H9 (cell line): ENCODE measurements around the gene NADSYN1. TPM values are rescaled to one million over a fixed set of nuclear protein-coding genes. Genes with fewer than 3 reads are reported as not detected.

Experiments
- DNase-seq: peaks from one replicate; pipeline ENCODE4 v3.0.0-alpha.2; 2017
- H2AFZ ChIP-seq: one replicate; pipeline ENCODE4 v1.6.1; 2013; ENCODE audit warnings: mild to moderate bottlenecking, low read length, control low read depth, moderate library complexity
- H2AK5ac ChIP-seq: 2 replicates; pipeline ENCODE4 v1.6.1; 2013; ENCODE audit warnings: low read length, control low read depth, mixed read lengths; ENCODE audit not compliant: insufficient read length
- H2BK120ac ChIP-seq: one replicate; pipeline ENCODE4 v1.6.1; 2013; ENCODE audit warnings: low read depth, mild to moderate bottlenecking, low read length, control low read depth, inconsistent platforms; ENCODE audit not compliant: poor library complexity, severe bottlenecking
- H2BK12ac ChIP-seq: 2 replicates; pipeline ENCODE4 v1.6.1; 2013; ENCODE audit warnings: low read length, control low read depth, mixed read lengths, low read depth; ENCODE audit not compliant: insufficient read length
- H2BK15ac ChIP-seq: 2 replicates; pipeline ENCODE4 v1.6.1; 2013; ENCODE audit warnings: low read depth, low read length, control low read depth
- H2BK20ac ChIP-seq: one replicate; pipeline ENCODE4 v1.6.1; 2013; ENCODE audit warnings: low read depth, mild to moderate bottlenecking, low read length, control low read depth, inconsistent platforms; ENCODE audit not compliant: poor library complexity, severe bottlenecking
- H2BK5ac ChIP-seq: 2 replicates; pipeline ENCODE4 v1.6.1; 2013; ENCODE audit warnings: low read length, control low read depth, mixed read lengths; ENCODE audit not compliant: insufficient read length
- H3K14ac ChIP-seq: 2 replicates; pipeline ENCODE4 v1.6.1; 2013; ENCODE audit warnings: low read length, control low read depth; ENCODE audit not compliant: insufficient read depth
- H3K18ac ChIP-seq: 2 replicates; pipeline ENCODE4 v1.6.1; 2013; ENCODE audit warnings: low read depth, mild to moderate bottlenecking, mixed read lengths, low read length, control low read depth; ENCODE audit not compliant: insufficient read length
- H3K23ac ChIP-seq: 2 replicates; pipeline ENCODE4 v1.6.1; 2013; ENCODE audit warnings: low read length, control low read depth, mixed read lengths, low read depth; ENCODE audit not compliant: insufficient read length
- H3K23me2 ChIP-seq: 2 replicates; pipeline ENCODE4 v1.6.1; 2013; ENCODE audit warnings: low read depth, mild to moderate bottlenecking, mixed read lengths, low read length, control low read depth; ENCODE audit not compliant: insufficient read length, poor library complexity, severe bottlenecking
- H3K27ac ChIP-seq: 2 replicates; pipeline ENCODE4 v1.5.1; 2013; ENCODE audit warnings: low read length, control low read depth, mixed read lengths, low read depth; ENCODE audit not compliant: insufficient read length
- H3K27me3 ChIP-seq: 2 replicates; pipeline ENCODE4 v1.6.1; 2013; ENCODE audit warnings: low read length, control low read depth, inconsistent platforms; ENCODE audit not compliant: insufficient read depth
- H3K4ac ChIP-seq: 2 replicates; pipeline ENCODE4 v1.6.1; 2013; ENCODE audit warnings: low read depth, mild to moderate bottlenecking, control low read depth, inconsistent platforms, low read length, moderate library complexity
- H3K4me1 ChIP-seq: 2 replicates; pipeline ENCODE4 v1.6.1; 2013; ENCODE audit warnings: low read length, control low read depth, inconsistent platforms; ENCODE audit not compliant: insufficient read depth
- H3K4me2 ChIP-seq: 2 replicates; pipeline ENCODE4 v1.6.1; 2013; ENCODE audit warnings: low read length, control low read depth, mixed read lengths; ENCODE audit not compliant: insufficient read length, insufficient read depth
- H3K56ac ChIP-seq: 2 replicates; pipeline ENCODE4 v1.6.1; 2013; ENCODE audit warnings: low read depth, mild to moderate bottlenecking, mixed read lengths, low read length, control low read depth; ENCODE audit not compliant: insufficient read length
- H3K79me1 ChIP-seq: 2 replicates; pipeline ENCODE4 v1.6.1; 2013; ENCODE audit warnings: low read depth, mild to moderate bottlenecking, moderate library complexity, low read length, control low read depth, inconsistent platforms; ENCODE audit not compliant: insufficient read depth, poor library complexity, severe bottlenecking
- H3K79me2 ChIP-seq: 2 replicates; pipeline ENCODE4 v1.6.1; 2013; ENCODE audit warnings: low read length, control low read depth, inconsistent platforms; ENCODE audit not compliant: insufficient read depth
- H3K9ac ChIP-seq: 2 replicates; pipeline ENCODE4 v1.6.1; 2013; ENCODE audit warnings: low read length, control low read depth, mixed read lengths; ENCODE audit not compliant: insufficient read length; ENCODE audit errors: extremely low read depth
- H3K9me3 ChIP-seq: one replicate; pipeline ENCODE4 v1.6.1; 2013; ENCODE audit warnings: low read depth, low read length, inconsistent platforms; ENCODE audit not compliant: control insufficient read depth
- H3T11ph ChIP-seq: one replicate; pipeline ENCODE4 v1.6.1; 2013; ENCODE audit warnings: mild to moderate bottlenecking, low read length, control low read depth, inconsistent platforms
- H4K20me1 ChIP-seq: one replicate; pipeline ENCODE4 v1.6.1; 2013; ENCODE audit not compliant: control insufficient read depth, insufficient read length, insufficient read depth
- H4K5ac ChIP-seq: 2 replicates; pipeline ENCODE4 v1.6.1; 2013; ENCODE audit warnings: low read depth, mild to moderate bottlenecking, mixed read lengths, low read length, control low read depth; ENCODE audit not compliant: insufficient read length
- H4K8ac ChIP-seq: replicated peaks from 2 replicates; pipeline ENCODE4 v1.6.1; 2013; ENCODE audit warnings: low read length, control low read depth, mixed read lengths, low read depth; ENCODE audit not compliant: insufficient read length
- H4K91ac ChIP-seq: 2 replicates; pipeline ENCODE4 v1.6.1; 2013; ENCODE audit warnings: low read depth, mild to moderate bottlenecking, moderate library complexity, mixed read lengths, low read length, control low read depth; ENCODE audit not compliant: insufficient read length
- H3K27ac Mint-ChIP-seq, 3 experiments: 2 replicates in 2 of 3; 3 replicates in 1 of 3; pipeline ENCODE4 v1.8.0; 2020 to 2021; ENCODE audit warnings: mixed read lengths in 3 of 3, mild to moderate bottlenecking in 1 of 3, moderate library complexity in 1 of 3
- H3K27me3 Mint-ChIP-seq: 2 replicates; pipeline ENCODE4 v1.8.0; 2021; ENCODE audit warnings: low read depth, mild to moderate bottlenecking, moderate library complexity, mixed read lengths
- H3K36me3 Mint-ChIP-seq, 3 experiments: 2 replicates in 2 of 3; 3 replicates in 1 of 3; pipeline ENCODE4 v1.8.0; 2020 to 2021; ENCODE audit warnings: low read depth in 3 of 3, mixed read lengths in 3 of 3; ENCODE audit not compliant: insufficient read depth in 1 of 3
- H3K4me1 Mint-ChIP-seq, 2 experiments: 2 replicates each; pipeline ENCODE4 v1.8.0; 2020; ENCODE audit warnings: mixed read lengths in 2 of 2
- H3K4me3 Mint-ChIP-seq, 2 experiments: 2 replicates in 1 of 2; 3 replicates in 1 of 2; pipeline ENCODE4 v1.8.0; 2020 to 2021; ENCODE audit warnings: mild to moderate bottlenecking in 2 of 2, mixed read lengths in 2 of 2, moderate library complexity in 1 of 2
- H3K9me3 Mint-ChIP-seq, 2 experiments: 2 replicates in 1 of 2; 3 replicates in 1 of 2; pipeline ENCODE4 v1.8.0; 2020; ENCODE audit warnings: mild to moderate bottlenecking in 2 of 2, mixed read lengths in 2 of 2, moderate library complexity in 1 of 2
- WGBS: extraction: QIAGEN DNeasy Blood & Tissue Kit; methylation state at CpG from one replicate; pipeline ENCODE4 v1.1.7; 2013; ENCODE audit warnings: missing lambda C conversion rate, low lambda C conversion rate, mixed read lengths; ENCODE audit not compliant: insufficient read length; ENCODE audit errors: extremely low coverage; 5-methylcytosine and 5-hydroxymethylcytosine counted together
- total RNA-seq: library from RNA; stranded (reverse); gene quantifications from 2 replicates; pipeline ENCODE4 v1.2.1, GENCODE V29; 2021
- TF ChIP-seq, protein P1 (sequence below): fragments of 200-600 bp; sonication (generic); conservative IDR thresholded peaks from 3 replicates; pipeline ENCODE4 v1.8.0; 2021; ENCODE audit warnings: antibody characterized with exemption, mild to moderate bottlenecking

The NADSYN1 gene
- total RNA-seq, 1 experiment from 2014 or later = 44.2 TPM

DNA sequence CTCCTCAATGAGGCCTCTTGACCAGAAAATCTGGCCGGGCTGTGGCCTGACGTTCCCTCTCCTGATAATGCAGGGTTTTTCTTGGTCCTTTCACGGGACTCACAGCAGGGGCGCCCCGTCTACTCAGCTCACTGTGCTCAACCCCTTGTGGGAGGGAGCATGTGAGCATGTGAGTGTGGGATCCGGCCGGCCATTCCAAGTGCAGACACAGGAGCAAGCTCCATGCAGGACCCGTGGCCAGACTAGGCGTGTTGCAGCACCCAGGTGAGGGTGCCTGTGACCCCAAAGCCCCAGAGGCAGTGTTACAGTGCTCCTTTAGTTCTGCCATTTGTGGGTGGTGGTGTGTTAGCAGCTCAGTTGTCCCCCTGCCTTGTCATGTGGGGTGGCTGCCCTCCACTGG lies 22.8 kb upstream of the NADSYN1 start:
- H3K23me2 ChIP-seq = no peaks in the 10 kb centered on the region
- no peak overlapping the region for H2AFZ ChIP-seq
- H3K27ac ChIP-seq = no peak overlapping the region
- no CpG with 5 or more reads among the region's 9 CpGs for WGBS
- H3K79me2 ChIP-seq = no peaks in the 10 kb centered on the region
- no peaks in the 10 kb centered on the region for H3K4me1 ChIP-seq
- no peaks in the 10 kb centered on the region for H4K20me1 ChIP-seq
- no peak overlapping the region for H2BK20ac ChIP-seq
- no peak overlapping the region for H2BK12ac ChIP-seq
- H3K27ac Mint-ChIP-seq = no peak overlapping the region
- no peak overlapping the region for H3K4ac ChIP-seq
- no peaks in the 10 kb centered on the region for H3K79me1 ChIP-seq
- H3K4me2 ChIP-seq = no peak overlapping the region
- no peaks in the 10 kb centered on the region for H3K27me3 ChIP-seq
- TF ChIP-seq, protein P1, sequence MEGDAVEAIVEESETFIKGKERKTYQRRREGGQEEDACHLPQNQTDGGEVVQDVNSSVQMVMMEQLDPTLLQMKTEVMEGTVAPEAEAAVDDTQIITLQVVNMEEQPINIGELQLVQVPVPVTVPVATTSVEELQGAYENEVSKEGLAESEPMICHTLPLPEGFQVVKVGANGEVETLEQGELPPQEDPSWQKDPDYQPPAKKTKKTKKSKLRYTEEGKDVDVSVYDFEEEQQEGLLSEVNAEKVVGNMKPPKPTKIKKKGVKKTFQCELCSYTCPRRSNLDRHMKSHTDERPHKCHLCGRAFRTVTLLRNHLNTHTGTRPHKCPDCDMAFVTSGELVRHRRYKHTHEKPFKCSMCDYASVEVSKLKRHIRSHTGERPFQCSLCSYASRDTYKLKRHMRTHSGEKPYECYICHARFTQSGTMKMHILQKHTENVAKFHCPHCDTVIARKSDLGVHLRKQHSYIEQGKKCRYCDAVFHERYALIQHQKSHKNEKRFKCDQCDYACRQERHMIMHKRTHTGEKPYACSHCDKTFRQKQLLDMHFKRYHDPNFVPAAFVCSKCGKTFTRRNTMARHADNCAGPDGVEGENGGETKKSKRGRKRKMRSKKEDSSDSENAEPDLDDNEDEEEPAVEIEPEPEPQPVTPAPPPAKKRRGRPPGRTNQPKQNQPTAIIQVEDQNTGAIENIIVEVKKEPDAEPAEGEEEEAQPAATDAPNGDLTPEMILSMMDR = no peak
- H3K9me3 ChIP-seq = no peaks in the 10 kb centered on the region
- DNase-seq = no peak
- peaks cover 6 to 13% (median 6%) of the 10 kb centered on the region in 3 experiments; a peak in 6 of 7 replicates for H3K36me3 Mint-ChIP-seq
- H2AK5ac ChIP-seq = no peak overlapping the region
- no peak overlapping the region for H4K91ac ChIP-seq
- H4K8ac ChIP-seq = no peak overlapping the region
- H3K18ac ChIP-seq = no peak overlapping the region
- no peak overlapping the region for H4K5ac ChIP-seq
- no peak overlapping the region for H3K4me3 Mint-ChIP-seq
- H3T11ph ChIP-seq = no peak overlapping the region
- H2BK120ac ChIP-seq = no peak overlapping the region
- no peak overlapping the region for H3K14ac ChIP-seq
- no peaks in the 10 kb centered on the region; the same call in 1 of the 2 replicates for H3K27me3 Mint-ChIP-seq
- no peak overlapping the region for H3K56ac ChIP-seq
- H3K9me3 Mint-ChIP-seq = peaks cover 0 to 7% of the 10 kb centered on the region in 2 experiments; a peak in 3 of 5 replicates
- no peak overlapping the region for H2BK15ac ChIP-seq
- H3K23ac ChIP-seq = no peak overlapping the region
- no peak overlapping the region for H2BK5ac ChIP-seq
- no peak overlapping the region for H3K9ac ChIP-seq
- peaks cover 4 to 7% of the 10 kb centered on the region in 2 experiments; a peak in 3 of 4 replicates for H3K4me1 Mint-ChIP-seq
